GM23338 (cell line): ENCODE data around the gene KLC1. TPM values are rescaled to one million over a fixed set of nuclear protein-coding genes. Genes with fewer than 3 reads are reported as not detected.

Source experiments
- ATAC-seq: fragments of 200-7000 bp; cut with Tn5 transposase; 3 replicates; pipeline ENCODE4 v1.9.1; 2020
- DNase-seq: peaks from one replicate; pipeline ENCODE4 v3.0.0-alpha.2; 2015; ENCODE audit warnings: low spot score
- H2AFZ ChIP-seq: fragments of 200-600 bp; sonication (generic); 2 replicates; pipeline ENCODE4 v1.8.0; 2016; ENCODE audit warnings: antibody characterized with exemption, mild to moderate bottlenecking, moderate library complexity
- H3F3A ChIP-seq: fragments of 200-600 bp; sonication (generic); replicated peaks from 2 replicates; pipeline ENCODE4 v1.8.0; 2017; ENCODE audit warnings: antibody characterized with exemption, mixed run types, low read depth
- H3K27ac ChIP-seq: fragments of 200-600 bp; sonication (generic); 2 replicates; pipeline ENCODE4 v1.6.1; 2016; ENCODE audit warnings: low read depth
- H3K27me3 ChIP-seq: fragments of 200-600 bp; sonication (generic); 2 replicates; pipeline ENCODE4 v1.8.0; 2016; ENCODE audit warnings: mild to moderate bottlenecking, mixed run types, moderate library complexity; ENCODE audit not compliant: insufficient read depth
- H3K36me3 ChIP-seq: fragments of 200-600 bp; sonication (generic); 2 replicates; pipeline ENCODE4 v1.8.0; 2016; ENCODE audit warnings: mild to moderate bottlenecking; ENCODE audit not compliant: insufficient read depth
- H3K4me1 ChIP-seq: fragments of 200-600 bp; sonication (generic); 2 replicates; pipeline ENCODE4 v1.8.0; 2016; ENCODE audit warnings: mild to moderate bottlenecking, moderate library complexity; ENCODE audit not compliant: insufficient read depth
- H3K4me2 ChIP-seq: fragments of 200-600 bp; sonication (generic); 2 replicates; pipeline ENCODE4 v1.7.1; 2017; ENCODE audit warnings: mixed run types
- H3K4me3 ChIP-seq: fragments of 200-600 bp; sonication (generic); 2 replicates; pipeline ENCODE4 v1.6.1; 2016; ENCODE audit warnings: mixed run types
- H3K79me2 ChIP-seq: fragments of 200-600 bp; sonication (generic); replicated peaks from 2 replicates; pipeline ENCODE4 v1.8.0; 2017; ENCODE audit warnings: mild to moderate bottlenecking; ENCODE audit not compliant: insufficient read depth
- H3K9me2 ChIP-seq: fragments of 200-600 bp; sonication (generic); 2 replicates; pipeline ENCODE4 v1.8.0; 2017; ENCODE audit not compliant: insufficient read depth
- H4K20me1 ChIP-seq: fragments of 200-600 bp; sonication (generic); replicated peaks from 2 replicates; pipeline ENCODE4 v1.8.0; 2017; ENCODE audit warnings: mild to moderate bottlenecking; ENCODE audit not compliant: insufficient read depth
- H3K27ac Mint-ChIP-seq: 2 replicates; pipeline ENCODE4 v1.8.0; 2020; ENCODE audit warnings: inconsistent platforms, mild to moderate bottlenecking, moderate library complexity, mixed read lengths
- H3K27me3 Mint-ChIP-seq: 3 replicates; pipeline ENCODE4 v1.8.0; 2022; ENCODE audit warnings: low read depth, mild to moderate bottlenecking, moderate library complexity, mixed read lengths, inconsistent platforms; ENCODE audit not compliant: insufficient read depth, poor library complexity
- H3K36me3 Mint-ChIP-seq: 3 replicates; pipeline ENCODE4 v1.8.0; 2021; ENCODE audit warnings: low read depth, mild to moderate bottlenecking, inconsistent platforms, moderate library complexity, mixed read lengths
- H3K4me1 Mint-ChIP-seq: 3 replicates; pipeline ENCODE4 v1.8.0; 2020; ENCODE audit warnings: mild to moderate bottlenecking, inconsistent platforms, mixed read lengths
- H3K4me3 Mint-ChIP-seq: 3 replicates; pipeline ENCODE4 v1.8.0; 2021; ENCODE audit warnings: moderate library complexity, mild to moderate bottlenecking, inconsistent platforms, mixed read lengths
- H3K9me3 Mint-ChIP-seq: 3 replicates; pipeline ENCODE4 v1.8.0; 2020; ENCODE audit warnings: moderate library complexity, mild to moderate bottlenecking, inconsistent platforms, mixed read lengths
- POLR2AphosphoS5 ChIP-seq: IDR thresholded peaks from 2 replicates; pipeline ENCODE4 v1.6.1; 2016; ENCODE audit warnings: antibody characterized with exemption, low read depth
- REST ChIP-seq: IDR thresholded peaks from one replicate; pipeline ENCODE4 v1.6.1; 2018; ENCODE audit warnings: antibody characterized with exemption; ENCODE audit not compliant: unreplicated experiment
- STAT1 ChIP-seq: IDR thresholded peaks from one replicate; pipeline ENCODE4 v1.6.1; 2016; ENCODE audit warnings: antibody characterized with exemption; ENCODE audit not compliant: unreplicated experiment
- polyA plus RNA-seq: library from polyadenylated mRNA; unstranded; fragments of >200 nt; fragmentation: Nextera tagmentation; extraction: Ambion mirVana; gene quantifications from 2 replicates; pipeline ENCODE4 v1.2.1, GENCODE V29; 2016
- total RNA-seq: library from RNA; depleted of rRNA; stranded (reverse); fragments of >200 nt; shearing (Covaris generic); gene quantifications from 2 replicates; pipeline ENCODE4 v1.2.3, GENCODE V29; 2014
- TF ChIP-seq, protein P1 (sequence below): fragments of 250-450 bp; sonication (Bioruptor Pico); IDR thresholded peaks from 2 replicates; pipeline ENCODE4 v1.5.0; 2020; ENCODE audit warnings: mild to moderate bottlenecking, moderate library complexity

The KLC1 gene
- total and polyA plus RNA-seq, 2 experiments from 2014 or later: 165 to 308 TPM

- TF ChIP-seq REST (no peak), STAT1 (no peak)
These were observed 68.8 kb downstream of the KLC1 start (continued) for GRCh38 chr14:103697603-103698379.

DNA sequence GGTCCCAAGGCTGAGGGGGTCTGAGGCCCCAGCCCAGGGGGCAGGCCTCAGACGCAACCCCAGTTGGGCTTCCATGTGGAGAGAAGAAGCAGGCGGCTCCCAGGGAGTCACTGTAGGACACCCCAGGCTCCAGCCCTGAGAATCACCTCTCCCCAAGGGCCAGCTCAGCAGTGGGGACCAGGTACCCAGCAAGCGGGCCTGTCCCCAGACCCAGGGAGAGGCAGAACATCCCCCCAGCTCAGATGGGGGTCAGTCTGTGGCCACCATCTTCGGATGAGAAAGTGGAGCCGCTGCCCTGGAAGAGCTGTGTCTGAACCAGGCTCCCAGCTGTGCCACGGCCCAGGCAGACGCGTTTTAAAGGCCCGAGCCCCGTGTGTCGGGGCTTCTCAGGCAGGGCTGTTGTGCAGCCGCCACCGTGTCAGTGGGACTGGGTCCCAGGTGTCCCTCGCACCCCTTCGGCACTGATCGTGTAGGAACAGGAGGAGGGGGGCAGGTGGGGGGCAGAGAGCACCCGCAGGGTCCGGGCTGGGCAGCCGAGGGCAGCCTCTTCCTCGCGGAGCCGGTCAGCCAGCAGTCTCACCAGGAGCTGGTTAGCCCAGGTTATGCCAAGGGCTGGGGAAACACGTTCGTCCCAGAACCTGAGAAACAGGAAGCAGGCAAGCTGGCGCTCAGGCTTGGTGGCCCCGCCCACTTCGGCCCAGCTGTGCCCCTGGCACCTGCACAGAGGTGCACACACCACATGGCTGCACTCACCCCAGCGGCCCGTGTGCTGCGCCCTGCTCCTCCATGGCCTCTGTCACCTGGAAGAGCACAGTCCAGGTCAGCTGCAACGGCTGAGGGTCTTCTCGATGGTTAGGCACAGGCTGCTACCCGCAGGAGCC is 69.6 kb downstream of the KLC1 start:
- H3K4me3 Mint-ChIP-seq: no peak overlapping the region

More for the DNA sequence above, 69.6 kb downstream of the KLC1 start:
- no peak for DNase-seq
- H2AFZ ChIP-seq: no peak overlapping the region
- no peaks in the 10 kb centered on the region for H3K27me3 ChIP-seq
- peaks cover 8% of the 10 kb centered on the region for H3F3A ChIP-seq
- Mint-ChIP-seq H3K27ac (no peak overlapping the region), H3K4me1 (peaks cover 23% of the 10 kb centered on the region), H3K9me3 (no peaks in the 10 kb centered on the region; the same call in 2 of the 3 replicates), H3K36me3 (peaks cover 46% of the 10 kb centered on the region), H3K27me3 (peaks cover 40% of the 10 kb centered on the region)
- peak; percentile 5; the same call in 2 of the 3 replicates for ATAC-seq
- peak overlapping the region; percentile 69; the same call in 1 of the 2 replicates for H3K27ac ChIP-seq
- H3K4me2 ChIP-seq: no peak overlapping the region
- no peaks in the 10 kb centered on the region; the same call in none of the 2 replicates for H3K36me3 ChIP-seq
- H3K4me1 ChIP-seq: peaks cover 6% of the 10 kb centered on the region; the same call in 1 of the 2 replicates
- 0 out of 2 replicates have a peak, but pooled peaks cover 3% of the 10 kb centered on the region for H3K79me2 ChIP-seq
- H4K20me1 ChIP-seq: peaks cover 19% of the 10 kb centered on the region
- TF ChIP-seq, protein P1, sequence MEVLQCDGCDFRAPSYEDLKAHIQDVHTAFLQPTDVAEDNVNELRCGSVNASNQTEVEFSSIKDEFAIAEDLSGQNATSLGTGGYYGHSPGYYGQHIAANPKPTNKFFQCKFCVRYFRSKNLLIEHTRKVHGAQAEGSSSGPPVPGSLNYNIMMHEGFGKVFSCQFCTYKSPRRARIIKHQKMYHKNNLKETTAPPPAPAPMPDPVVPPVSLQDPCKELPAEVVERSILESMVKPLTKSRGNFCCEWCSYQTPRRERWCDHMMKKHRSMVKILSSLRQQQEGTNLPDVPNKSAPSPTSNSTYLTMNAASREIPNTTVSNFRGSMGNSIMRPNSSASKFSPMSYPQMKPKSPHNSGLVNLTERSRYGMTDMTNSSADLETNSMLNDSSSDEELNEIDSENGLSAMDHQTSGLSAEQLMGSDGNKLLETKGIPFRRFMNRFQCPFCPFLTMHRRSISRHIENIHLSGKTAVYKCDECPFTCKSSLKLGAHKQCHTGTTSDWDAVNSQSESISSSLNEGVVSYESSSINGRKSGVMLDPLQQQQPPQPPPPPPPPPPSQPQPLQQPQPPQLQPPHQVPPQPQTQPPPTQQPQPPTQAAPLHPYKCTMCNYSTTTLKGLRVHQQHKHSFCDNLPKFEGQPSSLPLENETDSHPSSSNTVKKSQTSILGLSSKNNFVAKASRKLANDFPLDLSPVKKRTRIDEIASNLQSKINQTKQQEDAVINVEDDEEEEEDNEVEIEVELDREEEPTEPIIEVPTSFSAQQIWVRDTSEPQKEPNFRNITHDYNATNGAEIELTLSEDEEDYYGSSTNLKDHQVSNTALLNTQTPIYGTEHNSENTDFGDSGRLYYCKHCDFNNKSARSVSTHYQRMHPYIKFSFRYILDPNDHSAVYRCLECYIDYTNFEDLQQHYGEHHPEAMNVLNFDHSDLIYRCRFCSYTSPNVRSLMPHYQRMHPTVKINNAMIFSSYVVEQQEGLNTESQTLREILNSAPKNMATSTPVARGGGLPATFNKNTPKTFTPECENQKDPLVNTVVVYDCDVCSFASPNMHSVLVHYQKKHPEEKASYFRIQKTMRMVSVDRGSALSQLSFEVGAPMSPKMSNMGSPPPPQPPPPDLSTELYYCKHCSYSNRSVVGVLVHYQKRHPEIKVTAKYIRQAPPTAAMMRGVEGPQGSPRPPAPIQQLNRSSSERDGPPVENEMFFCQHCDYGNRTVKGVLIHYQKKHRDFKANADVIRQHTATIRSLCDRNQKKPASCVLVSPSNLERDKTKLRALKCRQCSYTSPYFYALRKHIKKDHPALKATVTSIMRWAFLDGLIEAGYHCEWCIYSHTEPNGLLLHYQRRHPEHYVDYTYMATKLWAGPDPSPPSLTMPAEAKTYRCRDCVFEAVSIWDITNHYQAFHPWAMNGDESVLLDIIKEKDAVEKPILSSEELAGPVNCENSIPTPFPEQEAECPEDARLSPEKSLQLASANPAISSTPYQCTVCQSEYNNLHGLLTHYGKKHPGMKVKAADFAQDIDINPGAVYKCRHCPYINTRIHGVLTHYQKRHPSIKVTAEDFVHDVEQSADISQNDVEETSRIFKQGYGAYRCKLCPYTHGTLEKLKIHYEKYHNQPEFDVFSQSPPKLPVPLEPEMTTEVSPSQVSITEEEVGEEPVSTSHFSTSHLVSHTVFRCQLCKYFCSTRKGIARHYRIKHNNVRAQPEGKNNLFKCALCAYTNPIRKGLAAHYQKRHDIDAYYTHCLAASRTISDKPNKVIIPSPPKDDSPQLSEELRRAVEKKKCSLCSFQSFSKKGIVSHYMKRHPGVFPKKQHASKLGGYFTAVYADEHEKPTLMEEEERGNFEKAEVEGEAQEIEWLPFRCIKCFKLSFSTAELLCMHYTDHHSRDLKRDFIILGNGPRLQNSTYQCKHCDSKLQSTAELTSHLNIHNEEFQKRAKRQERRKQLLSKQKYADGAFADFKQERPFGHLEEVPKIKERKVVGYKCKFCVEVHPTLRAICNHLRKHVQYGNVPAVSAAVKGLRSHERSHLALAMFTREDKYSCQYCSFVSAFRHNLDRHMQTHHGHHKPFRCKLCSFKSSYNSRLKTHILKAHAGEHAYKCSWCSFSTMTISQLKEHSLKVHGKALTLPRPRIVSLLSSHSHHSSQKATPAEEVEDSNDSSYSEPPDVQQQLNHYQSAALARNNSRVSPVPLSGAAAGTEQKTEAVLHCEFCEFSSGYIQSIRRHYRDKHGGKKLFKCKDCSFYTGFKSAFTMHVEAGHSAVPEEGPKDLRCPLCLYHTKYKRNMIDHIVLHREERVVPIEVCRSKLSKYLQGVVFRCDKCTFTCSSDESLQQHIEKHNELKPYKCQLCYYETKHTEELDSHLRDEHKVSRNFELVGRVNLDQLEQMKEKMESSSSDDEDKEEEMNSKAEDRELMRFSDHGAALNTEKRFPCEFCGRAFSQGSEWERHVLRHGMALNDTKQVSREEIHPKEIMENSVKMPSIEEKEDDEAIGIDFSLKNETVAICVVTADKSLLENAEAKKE (CRISPR knock-in tag): no peak
- TF ChIP-seq REST: no peak
- TF ChIP-seq POLR2AphosphoS5: peak; percentile 19; the same call in 1 of the 2 replicates
- H3K4me3 ChIP-seq: no peak overlapping the region
- H3K9me2 ChIP-seq: no peaks in the 10 kb centered on the region
